VCaP (cell line): ENCODE results near the gene ADAMTS12.
A peak's percentile ranks its signal among the peaks of the same experiment; 100 is the strongest.

ENCODE experiments used
- H3K27ac ChIP-seq: fragments of 450-650 bp; 2 replicates; pipeline ENCODE4 v1.5.1; 2017
- CTCF ChIP-seq: fragments of 450-650 bp; conservative IDR thresholded peaks from 2 replicates; pipeline ENCODE4 v1.5.1; 2017; ENCODE audit warnings: mild to moderate bottlenecking, moderate library complexity

Gene ADAMTS12

GRCh38 chr5:33608344-33609041 is 283.3 kb downstream of the ADAMTS12 start:
- H3K27ac ChIP-seq: peak overlapping the region; percentile 49
- TF ChIP-seq CTCF: no peak

GRCh38 chr5:33604503-33604902 is 287.3 kb downstream of the ADAMTS12 start:
- no peak overlapping the region for H3K27ac ChIP-seq
- no peak for TF ChIP-seq CTCF

- H3K27ac ChIP-seq: no peak overlapping the region
- TF ChIP-seq CTCF: no peak
Measured at GRCh38 chr5:33601881-33602280, 289.9 kb downstream of the ADAMTS12 start.

GRCh38 chr5:33595303-33595702 is 296.5 kb downstream of the ADAMTS12 start:
- TF ChIP-seq CTCF: no peak

GRCh38 chr5:33594006-33594405 is 297.8 kb downstream of the ADAMTS12 start:
- no peak for TF ChIP-seq CTCF
- no peak overlapping the region for H3K27ac ChIP-seq

More at GRCh38 chr5:33595303-33595702, 296.5 kb downstream of the ADAMTS12 start:
- H3K27ac ChIP-seq: no peak overlapping the region

GRCh38 chr5:33592245-33592644 is 299.5 kb downstream of the ADAMTS12 start:
- H3K27ac ChIP-seq: no peak overlapping the region
- TF ChIP-seq CTCF: no peak

GRCh38 chr5:33588654-33589372 is 303.0 kb downstream of the ADAMTS12 start:
- no peak overlapping the region for H3K27ac ChIP-seq
- TF ChIP-seq CTCF: peak; percentile 24
